CD8-positive, alpha-beta memory T cell (primary cell): Measurements from ENCODE around the gene CEP83. TPM values are rescaled to one million over a fixed set of nuclear protein-coding genes. Genes with fewer than 3 reads are reported as not detected.
"Not testable (repeated sequence)": the region's sequence is repeated elsewhere in the genome, so short reads cannot be mapped to it uniquely, and the experiment has no call there.

Experiments used
- CTCF ChIA-PET: fragments of 350-600 bp; sonication (Branson Sonifier 250); formaldehyde crosslinking; loops from one replicate; lab custom pipeline; 2021; ENCODE audit warnings: antibody characterized with exemption; lab: Charles Lee
- POLR2A ChIA-PET: fragments of 350-600 bp; sonication (Branson Sonifier 250); formaldehyde crosslinking; loops from one replicate; lab custom pipeline; 2021; ENCODE audit warnings: antibody characterized with exemption; lab: Charles Lee
- DNase-seq, 5 donors: peaks; one replicate each; pipeline versions ENCODE4 v3.0.0 to v3.0.0-alpha.2; 2020 to 2022; ENCODE audit warnings: mixed read lengths in 1 of 5
- H3K27ac ChIP-seq: one replicate; pipeline ENCODE4 v1.7.0; 2013; ENCODE audit warnings: low read depth, mild to moderate bottlenecking, low read length, moderate library complexity
- H3K27me3 ChIP-seq: 2 replicates; pipeline ENCODE4 v1.7.0; 2013; ENCODE audit warnings: low read length, mild to moderate bottlenecking; ENCODE audit not compliant: insufficient read depth, poor library complexity, severe bottlenecking
- H3K36me3 ChIP-seq: 2 replicates; pipeline ENCODE4 v1.7.0; 2013; ENCODE audit warnings: mild to moderate bottlenecking, low read length, moderate library complexity; ENCODE audit not compliant: insufficient read depth
- H3K4me1 ChIP-seq: 2 replicates; pipeline ENCODE4 v1.7.0; 2013; ENCODE audit warnings: mild to moderate bottlenecking, low read length, moderate library complexity; ENCODE audit not compliant: insufficient read depth
- H3K4me3 ChIP-seq: 2 replicates; pipeline ENCODE4 v1.7.0; 2013; ENCODE audit warnings: mild to moderate bottlenecking, low read length
- H3K9me3 ChIP-seq: 2 replicates; pipeline ENCODE4 v1.7.0; 2013; ENCODE audit warnings: mild to moderate bottlenecking, low read length
- H3K27ac Mint-ChIP-seq, 8 donors: one replicate each; pipeline ENCODE4 v1.8.0; 2020 to 2021; ENCODE audit warnings: mixed read lengths in 8 of 8, mild to moderate bottlenecking in 6 of 8, inconsistent platforms in 3 of 8, moderate library complexity in 3 of 8
- H3K27me3 Mint-ChIP-seq, 2 donors: one replicate each; pipeline ENCODE4 v1.8.0; 2020 to 2021; ENCODE audit warnings: mixed read lengths in 2 of 2, mild to moderate bottlenecking in 1 of 2, moderate library complexity in 1 of 2
- H3K36me3 Mint-ChIP-seq, 3 donors: one replicate each; pipeline ENCODE4 v1.8.0; 2020 to 2021; ENCODE audit warnings: mixed read lengths in 3 of 3, inconsistent platforms in 1 of 3, mild to moderate bottlenecking in 1 of 3
- H3K4me1 Mint-ChIP-seq, 3 donors: one replicate each; pipeline ENCODE4 v1.8.0; 2020 to 2021; ENCODE audit warnings: mixed read lengths in 3 of 3, inconsistent platforms in 1 of 3, mild to moderate bottlenecking in 1 of 3
- H3K4me3 Mint-ChIP-seq, 7 donors: one replicate each; pipeline ENCODE4 v1.8.0; 2020 to 2021; ENCODE audit warnings: mixed read lengths in 7 of 7, mild to moderate bottlenecking in 6 of 7, moderate library complexity in 4 of 7, inconsistent platforms in 2 of 7
- H3K9me3 Mint-ChIP-seq, 5 donors: one replicate each; pipeline ENCODE4 v1.8.0; 2020 to 2022; ENCODE audit warnings: mixed read lengths in 5 of 5, mild to moderate bottlenecking in 3 of 5, moderate library complexity in 2 of 5, inconsistent platforms in 1 of 5
- polyA plus RNA-seq: library from polyadenylated mRNA; unstranded; fragments of 300-500 nt; fragmentation: Illumina TruSeq; gene quantifications from one replicate; pipeline ENCODE4 v1.2.3, GENCODE V29; 2021
- total RNA-seq, 2 experiments: library from RNA; stranded (reverse); gene quantifications; one replicate each; pipeline ENCODE4 v1.2.3, GENCODE V29; 2021

CEP83 gene
- total and polyA plus RNA-seq, 3 experiments from 2014 or later, result 5.2 to 25.8 (median 25.7) TPM

DNA sequence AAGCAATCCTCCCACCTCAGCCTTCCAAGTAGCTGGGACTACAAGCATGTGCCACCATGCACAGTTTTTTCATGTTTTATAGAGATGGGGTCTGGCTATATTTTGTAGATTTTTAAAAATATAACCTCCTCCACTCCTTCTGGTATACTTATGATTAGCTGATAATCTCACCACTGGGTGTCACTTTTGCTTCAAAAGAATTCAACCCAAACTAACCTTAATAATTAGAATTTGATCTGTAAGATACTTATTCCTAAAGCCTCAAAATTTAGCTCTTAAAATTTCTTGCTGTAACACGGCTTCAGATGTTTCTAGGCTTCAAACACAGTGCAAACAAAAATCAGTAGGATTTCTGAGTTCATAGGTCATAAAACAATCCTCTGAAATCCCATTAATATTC, 130.3 kb downstream of the CEP83 start:
- no peaks in the 10 kb centered on the region for H3K4me1 ChIP-seq
- Mint-ChIP-seq H3K27ac (no peak overlapping the region), H3K4me1 (no peaks in the 10 kb centered on the region), H3K27me3 (no peaks in the 10 kb centered on the region), H3K9me3 (no peaks in the 10 kb centered on the region), H3K36me3 (peaks cover 23 to 45% (median 40%) of the 10 kb centered on the region in 3 donors), H3K4me3 (no peak overlapping the region)
- POLR2A ChIA-PET, result no interaction called here
- no peak overlapping the region for H3K4me3 ChIP-seq
- no peaks in the 10 kb centered on the region for H3K9me3 ChIP-seq
- CTCF ChIA-PET, result no interaction called here
- H3K36me3 ChIP-seq, result no peaks in the 10 kb centered on the region
- H3K27me3 ChIP-seq, result no peaks in the 10 kb centered on the region
- H3K27ac ChIP-seq, result no peak overlapping the region
- DNase-seq, result no peak

- H3K9me3 Mint-ChIP-seq, result peaks cover 0 to 3% (median 0%) of the 10 kb centered on the region in 5 donors
- H3K36me3 ChIP-seq, result no peaks in the 10 kb centered on the region
- CTCF ChIA-PET, result no interaction called here
Observed at GRCh38 chr12:94327809-94328208, 131.9 kb downstream of the CEP83 start.

DNA sequence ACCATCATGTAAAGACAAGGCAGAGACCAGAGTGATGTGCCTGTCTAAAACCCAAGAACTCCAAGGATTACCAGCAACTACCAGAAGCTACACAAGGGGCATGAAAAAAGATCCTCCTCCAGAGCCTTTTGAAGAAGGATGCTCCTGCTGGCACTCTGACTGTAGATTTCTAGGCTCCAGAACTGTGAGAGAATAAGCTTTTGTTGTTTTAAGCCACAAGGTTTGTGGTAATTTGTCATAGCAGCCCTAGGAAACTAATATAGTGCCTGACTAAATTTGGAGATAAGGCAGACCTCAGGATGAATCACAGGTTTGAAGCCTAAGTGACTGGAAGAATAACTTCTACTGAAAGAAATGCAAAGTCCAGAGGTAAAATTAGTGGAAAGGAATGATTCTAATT, 132.9 kb downstream of the CEP83 start:
- CTCF ChIA-PET, result no interaction called here
- H3K4me3 Mint-ChIP-seq, result no peak overlapping the region
- no peak overlapping the region for H3K27ac Mint-ChIP-seq

More at GRCh38 chr12:94327809-94328208, 131.9 kb downstream of the CEP83 start:
- no peak for DNase-seq
- Mint-ChIP-seq H3K4me3 (no peak overlapping the region), H3K36me3 (peaks cover 24 to 53% (median 50%) of the 10 kb centered on the region in 3 donors), H3K4me1 (no peaks in the 10 kb centered on the region), H3K27ac (peak overlapping the region in 1 of 8 donors; percentile 14), H3K27me3 (no peaks in the 10 kb centered on the region)
- Histone ChIP-seq H3K4me1 (no peaks in the 10 kb centered on the region), H3K27me3 (no peaks in the 10 kb centered on the region), H3K4me3 (no peak overlapping the region), H3K9me3 (no peaks in the 10 kb centered on the region), H3K27ac (no peak overlapping the region)
- POLR2A ChIA-PET, result no interaction called here

DNA sequence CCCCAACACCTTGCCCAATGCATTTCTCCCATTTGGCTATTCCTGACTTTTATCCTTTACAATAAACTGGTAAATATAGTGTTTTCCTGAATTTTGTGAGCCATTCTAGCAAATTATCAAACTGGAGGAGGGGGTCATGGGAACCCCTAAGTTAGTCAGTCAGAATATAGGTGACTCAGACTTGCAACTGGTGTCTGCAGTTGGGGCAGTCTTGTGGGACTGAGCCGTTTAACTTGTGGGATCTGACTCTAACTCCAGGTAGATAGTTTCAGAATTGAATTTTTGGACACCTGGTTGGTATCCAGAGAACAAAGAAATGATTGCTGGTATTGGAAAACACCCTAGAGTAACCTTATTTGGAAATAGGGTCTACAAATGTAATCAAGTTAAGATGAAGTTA, 133.4 kb downstream of the CEP83 start:
- Histone ChIP-seq H3K27me3 (no peaks in the 10 kb centered on the region), H3K4me3 (no peak overlapping the region), H3K27ac (no peak overlapping the region), H3K9me3 (no peaks in the 10 kb centered on the region), H3K36me3 (no peaks in the 10 kb centered on the region), H3K4me1 (no peaks in the 10 kb centered on the region)
- H3K27ac Mint-ChIP-seq, result no peak overlapping the region
- peaks cover 4 to 9% (median 4%) of the 10 kb centered on the region in 5 donors for H3K9me3 Mint-ChIP-seq
- H3K4me1 Mint-ChIP-seq, result no peaks in the 10 kb centered on the region
- H3K36me3 Mint-ChIP-seq, result peaks cover 25 to 60% (median 54%) of the 10 kb centered on the region in 3 donors
- ChIA-PET POLR2A (no interaction called here), CTCF (interaction anchor here (0.6 kb wide), 1 partner anchor 614 kb away, joined by 3 read pairs; no protein-coding TSS in a partner anchor)
- no peak overlapping the region for H3K4me3 Mint-ChIP-seq
- no peaks in the 10 kb centered on the region for H3K27me3 Mint-ChIP-seq
- no peak for DNase-seq

More for the DNA sequence above, 132.9 kb downstream of the CEP83 start:
- Histone ChIP-seq H3K9me3 (no peaks in the 10 kb centered on the region), H3K27ac (no peak overlapping the region), H3K4me1 (no peaks in the 10 kb centered on the region), H3K27me3 (no peaks in the 10 kb centered on the region), H3K4me3 (no peak overlapping the region), H3K36me3 (no peaks in the 10 kb centered on the region)
- peaks cover 0 to 4% (median 0%) of the 10 kb centered on the region in 5 donors for H3K9me3 Mint-ChIP-seq
- DNase-seq, result no peak
- POLR2A ChIA-PET, result no interaction called here
- H3K36me3 Mint-ChIP-seq, result peaks cover 24 to 58% (median 52%) of the 10 kb centered on the region in 3 donors
- no peaks in the 10 kb centered on the region for H3K27me3 Mint-ChIP-seq
- no peaks in the 10 kb centered on the region for H3K4me1 Mint-ChIP-seq

- Histone ChIP-seq H3K4me1 (no peaks in the 10 kb centered on the region), H3K36me3 (no peaks in the 10 kb centered on the region), H3K27ac (no peak overlapping the region), H3K4me3 (no peak overlapping the region), H3K27me3 (no peaks in the 10 kb centered on the region), H3K9me3 (peaks cover 14% of the 10 kb centered on the region)
- ChIA-PET POLR2A (no interaction called here), CTCF (interaction anchor here (0.7 kb wide), 1 partner anchor 8 kb away, joined by 3 read pairs; no protein-coding TSS in a partner anchor)
- H3K4me3 Mint-ChIP-seq, result no peak overlapping the region
- peaks cover 29 to 45% (median 41%) of the 10 kb centered on the region in 5 donors for H3K9me3 Mint-ChIP-seq
- H3K4me1 Mint-ChIP-seq, result no peaks in the 10 kb centered on the region
- H3K36me3 Mint-ChIP-seq, result peaks cover 27 to 76% (median 66%) of the 10 kb centered on the region in 3 donors
- DNase-seq, result no peak
- H3K27ac Mint-ChIP-seq, result no peak overlapping the region
- H3K27me3 Mint-ChIP-seq, result no peaks in the 10 kb centered on the region
Observed at GRCh38 chr12:94322346-94322745, 137.3 kb downstream of the CEP83 start.

GRCh38 chr12:94320109-94320508, 139.6 kb downstream of the CEP83 start:
- no peaks in the 10 kb centered on the region for H3K36me3 ChIP-seq
- no peaks in the 10 kb centered on the region for H3K27me3 ChIP-seq
- H3K4me1 ChIP-seq, result no peaks in the 10 kb centered on the region
- Mint-ChIP-seq H3K36me3 (peaks cover 27 to 74% (median 56%) of the 10 kb centered on the region in 3 donors), H3K9me3 (peaks cover 32 to 52% (median 48%) of the 10 kb centered on the region in 5 donors), H3K4me1 (no peaks in the 10 kb centered on the region), H3K27me3 (no peaks in the 10 kb centered on the region), H3K27ac (no peak overlapping the region), H3K4me3 (no peak overlapping the region)
- DNase-seq, result no peak
- no peak overlapping the region for H3K4me3 ChIP-seq
- H3K9me3 ChIP-seq, result peaks cover 14% of the 10 kb centered on the region
- CTCF ChIA-PET, result no interaction called here
- no peak overlapping the region for H3K27ac ChIP-seq
- POLR2A ChIA-PET, result no interaction called here

DNA sequence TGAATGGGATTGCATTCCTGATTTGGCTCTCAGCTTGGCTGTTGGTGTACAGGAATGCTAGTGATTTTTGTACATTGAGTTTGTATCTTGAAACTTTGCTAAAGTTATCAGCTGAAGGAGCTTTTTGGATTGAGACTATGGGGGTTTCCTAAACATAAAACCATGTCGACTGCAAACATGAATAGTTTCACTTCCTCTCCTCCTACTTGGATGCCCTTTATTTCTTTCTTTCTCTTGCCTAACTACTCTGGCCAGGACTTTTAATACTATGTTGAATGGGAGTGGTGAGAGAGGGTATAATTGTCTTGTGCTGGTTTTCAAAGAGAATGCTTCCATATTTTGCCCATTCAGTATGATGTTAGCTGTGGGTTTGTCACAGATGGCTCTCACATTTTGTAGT, 141.5 kb downstream of the CEP83 start:
- POLR2A ChIA-PET, result no interaction called here
- no peak for DNase-seq
- Histone ChIP-seq H3K9me3 (peaks cover 14% of the 10 kb centered on the region), H3K4me1 (no peaks in the 10 kb centered on the region), H3K27ac (no peak overlapping the region), H3K36me3 (no peaks in the 10 kb centered on the region), H3K4me3 (no peak overlapping the region), H3K27me3 (no peaks in the 10 kb centered on the region)
- Mint-ChIP-seq H3K4me3 (no peak overlapping the region), H3K27ac (no peak overlapping the region), H3K4me1 (no peaks in the 10 kb centered on the region), H3K27me3 (no peaks in the 10 kb centered on the region), H3K9me3 (peaks cover 32 to 50% (median 48%) of the 10 kb centered on the region in 5 donors), H3K36me3 (peaks cover 15 to 67% (median 46%) of the 10 kb centered on the region in 3 donors)
- CTCF ChIA-PET, result no interaction called here

- H3K9me3 ChIP-seq, result peaks cover 14% of the 10 kb centered on the region
- H3K36me3 ChIP-seq, H3K27me3 Mint-ChIP-seq, H3K4me1 Mint-ChIP-seq, H3K27me3 ChIP-seq, DNase-seq, H3K4me3 Mint-ChIP-seq, POLR2A ChIA-PET, H3K27ac Mint-ChIP-seq, H3K4me1 ChIP-seq, H3K27ac ChIP-seq, CTCF ChIA-PET, H3K4me3 ChIP-seq: not testable (repeated sequence)
- H3K36me3 Mint-ChIP-seq, result peaks cover 13 to 62% (median 39%) of the 10 kb centered on the region in 3 donors
- H3K9me3 Mint-ChIP-seq, result peaks cover 31 to 49% (median 46%) of the 10 kb centered on the region in 5 donors
Observed at GRCh38 chr12:94316600-94316999, 143.1 kb downstream of the CEP83 start.
